PC-3 (cell line): Measurements from ENCODE around the gene LTBP4. TPM values are rescaled to one million over a fixed set of nuclear protein-coding genes. Genes with fewer than 3 reads are reported as not detected.

ENCODE experiments used
- ATAC-seq: fragments of 200-7000 bp; cut with Tn5 transposase; 2 replicates; pipeline ENCODE4 v1.9.1; 2020; ENCODE audit warnings: mild to moderate bottlenecking, moderate library complexity
- BruUV-seq: library from RNA; stranded (reverse); fragments of 400-500 nt; replicated peaks from 2 replicates; lab custom pipeline; 2021; lab: Mats Ljungman, UMichigan
- CTCF ChIA-PET: fragments of 300-600 bp; sonication (Branson Sonifier 250); formaldehyde crosslinking; loops from one replicate; lab custom pipeline; 2022; ENCODE audit warnings: antibody characterized with exemption; lab: Charles Lee
- POLR2A ChIA-PET: fragments of 300-600 bp; sonication (Branson Sonifier 250); formaldehyde crosslinking; loops from one replicate; lab custom pipeline; 2022; ENCODE audit warnings: antibody characterized with exemption; ENCODE audit not compliant: unreplicated experiment; lab: Charles Lee
- DNase-seq: peaks from one replicate; pipeline ENCODE4 v3.0.0-alpha.2; 2015
- H2AFZ ChIP-seq: fragments of 300-600 bp; sonication (generic); 2 replicates; pipeline ENCODE4 v1.6.0; 2016; ENCODE audit warnings: antibody characterized with exemption, low read length
- H3F3A ChIP-seq: fragments of 300-600 bp; sonication (generic); one replicate; pipeline ENCODE4 v1.6.0; 2017; ENCODE audit warnings: antibody characterized with exemption, low read length, control low read depth, mild to moderate bottlenecking; ENCODE audit not compliant: unreplicated experiment
- H3K27ac ChIP-seq: fragments of 300-600 bp; sonication (generic); 2 replicates; pipeline ENCODE4 v1.5.1; 2016; ENCODE audit warnings: mild to moderate bottlenecking, low read length
- H3K27me3 ChIP-seq: fragments of 300-600 bp; sonication (generic); 2 replicates; pipeline ENCODE4 v1.6.1; 2016; ENCODE audit warnings: low read length, mixed read lengths
- H3K36me3 ChIP-seq: fragments of 300-600 bp; sonication (generic); 2 replicates; pipeline ENCODE4 v1.6.1; 2016; ENCODE audit warnings: low read depth, mixed run types, low read length, mixed read lengths
- H3K4me1 ChIP-seq: fragments of 300-600 bp; sonication (generic); 2 replicates; pipeline ENCODE4 v1.5.1; 2016; ENCODE audit warnings: low read length; ENCODE audit not compliant: insufficient read depth
- H3K4me2 ChIP-seq: fragments of 300-600 bp; sonication (generic); 2 replicates; pipeline ENCODE4 v1.6.0; 2016; ENCODE audit warnings: low read length
- H3K4me3 ChIP-seq: fragments of 300-600 bp; sonication (generic); 2 replicates; pipeline ENCODE4 v1.5.1; 2016; ENCODE audit warnings: mild to moderate bottlenecking, low read length, mixed read lengths
- H3K79me2 ChIP-seq: fragments of 300-600 bp; sonication (generic); 2 replicates; pipeline ENCODE4 v1.6.1; 2017; ENCODE audit warnings: low read length, mixed read lengths
- H3K9ac ChIP-seq: fragments of 300-600 bp; sonication (generic); 2 replicates; pipeline ENCODE4 v1.6.0; 2016; ENCODE audit warnings: mild to moderate bottlenecking, low read length
- H3K9me2 ChIP-seq: fragments of 300-600 bp; sonication (generic); replicated peaks from 2 replicates; pipeline ENCODE4 v1.6.1; 2016; ENCODE audit warnings: mixed run types, low read length, mixed read lengths
- H3K9me3 ChIP-seq: fragments of 300-600 bp; sonication (generic); 2 replicates; pipeline ENCODE4 v1.6.1; 2016; ENCODE audit warnings: low read length, mixed read lengths
- H4K20me1 ChIP-seq: fragments of 300-600 bp; sonication (generic); 2 replicates; pipeline ENCODE4 v1.6.1; 2016; ENCODE audit warnings: low read length, mixed read lengths
- CTCF ChIP-seq: fragments of 300-600 bp; sonication (generic); conservative IDR thresholded peaks from 2 replicates; pipeline ENCODE4 v1.5.1; 2017; ENCODE audit warnings: antibody characterized with exemption, low read depth, mild to moderate bottlenecking, low read length
- EZH2 ChIP-seq: fragments of 300-600 bp; sonication (generic); IDR thresholded peaks from one replicate; pipeline ENCODE4 v1.6.1; 2017; ENCODE audit warnings: antibody characterized with exemption, mild to moderate bottlenecking, low read length; ENCODE audit not compliant: unreplicated experiment
- EZH2phosphoT487 ChIP-seq: fragments of 300-600 bp; sonication (generic); IDR thresholded peaks from 2 replicates; pipeline ENCODE4 v1.6.1; 2018; ENCODE audit warnings: mild to moderate bottlenecking, antibody characterized with exemption, low read length, borderline replicate concordance
- intact Hi-C: fragments of 100-400 bp; cut with micrococcal nuclease; formaldehyde crosslinking; loops from 2 replicates; pipeline ENCODE4 v1.9.0; 2023
- total RNA-seq: library from RNA; depleted of rRNA; stranded (reverse); fragments of >200 nt; gene quantifications from 2 replicates; pipeline ENCODE4 v1.2.3, GENCODE V29; 2014

The LTBP4 gene
- total RNA-seq, 1 experiment from 2014 or later, result 8.9 TPM

- H3K79me2 ChIP-seq, result no peaks in the 10 kb centered on the region
- H3K27ac ChIP-seq, result no peak overlapping the region
- intact Hi-C loops, result no loop called here
- no TSS peak for BruUV-seq
- ATAC-seq (no peak), DNase-seq (no peak)
- H3K36me3 ChIP-seq, result peaks cover 21% of the 10 kb centered on the region; the same call in 1 of the 2 replicates
- ChIA-PET POLR2A (no interaction called here), CTCF (no interaction called here)
- H3K9ac ChIP-seq, result no peak overlapping the region
- no peak for TF ChIP-seq CTCF
- no peak for TF ChIP-seq EZH2
- no peak for TF ChIP-seq EZH2phosphoT487
- no peak overlapping the region for H3K4me3 ChIP-seq
- H3K4me2 ChIP-seq, result no peak overlapping the region
- no peaks in the 10 kb centered on the region for H3K9me3 ChIP-seq
- H2AFZ ChIP-seq, result no peak overlapping the region
- H3F3A ChIP-seq, result no peaks in the 10 kb centered on the region
- no peaks in the 10 kb centered on the region for H3K9me2 ChIP-seq
- no peaks in the 10 kb centered on the region for H4K20me1 ChIP-seq
- no peaks in the 10 kb centered on the region for H3K27me3 ChIP-seq
- H3K4me1 ChIP-seq, result peaks cover 7% of the 10 kb centered on the region
Measured at GRCh38 chr19:40671404-40671803, 70.2 kb downstream of the LTBP4 start.

DNA sequence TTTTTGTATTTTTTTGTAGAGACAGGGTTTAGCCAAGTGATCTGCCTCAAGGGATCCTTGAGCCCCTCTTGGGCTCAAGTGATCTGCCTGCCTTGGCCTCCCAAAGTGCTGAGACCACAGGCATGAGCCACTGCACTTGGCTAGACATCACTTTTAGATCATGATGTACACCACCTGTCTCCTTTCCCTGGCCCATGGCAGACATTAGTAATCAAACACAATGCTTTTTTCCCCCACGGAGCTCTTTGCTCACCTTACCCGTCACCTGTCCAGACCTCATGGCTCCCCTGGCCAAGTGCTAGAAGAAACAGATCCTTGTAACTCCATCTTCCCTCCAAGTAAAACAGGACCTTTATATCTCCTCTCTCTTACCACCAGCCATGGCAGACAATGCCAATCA is 70.9 kb downstream of the LTBP4 start:
- Histone ChIP-seq H3K9ac (no peak overlapping the region), H3K4me1 (0 out of 2 replicates have a peak, but pooled peaks cover under 1% of the 10 kb centered on the region), H3K4me2 (no peak overlapping the region), H4K20me1 (no peaks in the 10 kb centered on the region), H3K79me2 (no peaks in the 10 kb centered on the region), H3F3A (no peaks in the 10 kb centered on the region), H3K9me2 (no peaks in the 10 kb centered on the region), H3K27me3 (no peaks in the 10 kb centered on the region), H3K9me3 (no peaks in the 10 kb centered on the region), H3K27ac (no peak overlapping the region), H3K4me3 (no peak overlapping the region), H3K36me3 (peaks cover 21% of the 10 kb centered on the region; the same call in 1 of the 2 replicates), H2AFZ (no peak overlapping the region)
- TF ChIP-seq EZH2phosphoT487, result no peak
- TF ChIP-seq CTCF, result no peak
- TF ChIP-seq EZH2, result no peak
- no peak for ATAC-seq
- intact Hi-C loops, result no loop called here
- POLR2A ChIA-PET, result no interaction called here
- no peak for DNase-seq
- BruUV-seq, result no TSS peak
- CTCF ChIA-PET, result no interaction called here

DNA sequence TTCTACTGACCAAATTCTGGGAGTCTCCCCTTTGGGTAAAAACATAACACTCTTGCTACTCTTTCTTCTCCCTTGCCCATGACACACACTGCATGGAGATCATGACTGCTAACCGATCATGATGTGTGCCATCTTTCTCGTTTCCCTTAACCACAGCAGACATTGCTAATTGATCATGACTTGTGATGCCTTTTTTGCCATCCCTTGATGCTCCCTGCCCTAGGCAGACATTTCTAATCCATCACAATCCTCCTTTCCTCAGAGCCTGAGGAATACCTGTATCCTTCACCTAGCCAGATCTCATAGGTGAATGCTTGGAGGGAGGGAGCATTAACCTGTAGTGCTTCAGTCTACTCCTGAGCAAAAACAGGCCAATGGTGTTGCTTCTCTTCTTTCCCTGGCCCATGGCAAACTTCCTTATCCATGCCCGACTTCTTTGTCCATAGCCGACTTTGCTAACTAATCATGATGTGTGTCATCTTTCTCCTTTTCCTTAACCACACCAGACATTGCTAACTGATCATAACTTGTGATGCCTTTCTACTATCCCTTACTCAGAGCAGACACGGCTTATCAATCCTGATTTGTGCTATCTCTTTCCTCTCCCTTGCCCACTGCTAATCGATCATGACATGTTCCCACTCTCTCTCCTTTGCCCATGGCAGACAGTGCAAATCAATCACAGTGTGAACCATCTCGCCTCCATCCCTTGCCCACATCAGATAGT is 71.6 kb downstream of the LTBP4 start:
- Histone ChIP-seq H3F3A (no peaks in the 10 kb centered on the region), H4K20me1 (no peaks in the 10 kb centered on the region), H3K4me2 (no peak overlapping the region), H3K27me3 (no peaks in the 10 kb centered on the region), H3K9me3 (no peaks in the 10 kb centered on the region), H3K4me3 (no peak overlapping the region), H3K9ac (no peak overlapping the region), H3K27ac (no peak overlapping the region), H2AFZ (no peak overlapping the region), H3K79me2 (no peaks in the 10 kb centered on the region), H3K9me2 (no peaks in the 10 kb centered on the region), H3K4me1 (no peaks in the 10 kb centered on the region), H3K36me3 (peaks cover 21% of the 10 kb centered on the region; the same call in 1 of the 2 replicates)
- POLR2A ChIA-PET, result no interaction called here
- CTCF ChIA-PET, result no interaction called here
- TF ChIP-seq EZH2phosphoT487, result no peak
- TF ChIP-seq CTCF, result no peak
- no peak for TF ChIP-seq EZH2
- BruUV-seq, result no TSS peak
- DNase-seq, result no peak
- no peak for ATAC-seq
- intact Hi-C loops, result no loop called here
